Skeletal muscle satellite cell (primary cell): Measurements from ENCODE around the gene PPP1R7.

ENCODE experiments used
- H3K27me3 ChIP-seq: 2 replicates; pipeline ENCODE4 v1.7.0; 2013; ENCODE audit warnings: low read length; ENCODE audit not compliant: control insufficient read depth, insufficient read depth
- H3K36me3 ChIP-seq: 2 replicates; pipeline ENCODE4 v1.7.0; 2013; ENCODE audit warnings: mild to moderate bottlenecking, control low read depth, low read length; ENCODE audit not compliant: insufficient read depth
- H3K4me1 ChIP-seq: 2 replicates; pipeline ENCODE4 v1.7.0; 2013; ENCODE audit warnings: low read length; ENCODE audit not compliant: control insufficient read depth, insufficient read depth
- H3K4me2 ChIP-seq: 2 replicates; pipeline ENCODE4 v1.7.0; 2013; ENCODE audit warnings: mild to moderate bottlenecking, low read length
- H3K4me3 ChIP-seq: 2 replicates; pipeline ENCODE4 v1.7.0; 2013; ENCODE audit warnings: low read length
- H3K9ac ChIP-seq: 2 replicates; pipeline ENCODE4 v1.7.0; 2013; ENCODE audit warnings: mild to moderate bottlenecking, low read depth, low read length, moderate library complexity
- H3K9me3 ChIP-seq: replicated peaks from 2 replicates; pipeline ENCODE4 v1.7.0; 2013; ENCODE audit warnings: mild to moderate bottlenecking, control low read depth, low read length

Gene PPP1R7

GRCh38 chr2:241135737-241136136 lies 14.5 kb upstream of the PPP1R7 start:
- H3K4me3 ChIP-seq, result no peak overlapping the region
- no peaks in the 10 kb centered on the region for H3K9me3 ChIP-seq
- H3K9ac ChIP-seq, result no peak overlapping the region
- H3K36me3 ChIP-seq, result peaks cover 3% of the 10 kb centered on the region
- H3K4me2 ChIP-seq, result no peak overlapping the region
- H3K4me1 ChIP-seq, result no peaks in the 10 kb centered on the region
- no peaks in the 10 kb centered on the region for H3K27me3 ChIP-seq

- Histone ChIP-seq H3K4me3 (no peak overlapping the region), H3K4me1 (no peaks in the 10 kb centered on the region), H3K9ac (no peak overlapping the region), H3K9me3 (no peaks in the 10 kb centered on the region), H3K36me3 (peaks cover 3% of the 10 kb centered on the region), H3K4me2 (no peak overlapping the region), H3K27me3 (no peaks in the 10 kb centered on the region)
These were observed 14.1 kb upstream of the PPP1R7 start for GRCh38 chr2:241136191-241136590.

- no peaks in the 10 kb centered on the region for H3K4me1 ChIP-seq
- H3K27me3 ChIP-seq, result no peaks in the 10 kb centered on the region
- H3K4me2 ChIP-seq, result no peak overlapping the region
- no peak overlapping the region for H3K4me3 ChIP-seq
- H3K36me3 ChIP-seq, result peaks cover 3% of the 10 kb centered on the region
- no peak overlapping the region for H3K9ac ChIP-seq
- H3K9me3 ChIP-seq, result no peaks in the 10 kb centered on the region
These were observed 13.5 kb upstream of the PPP1R7 start for GRCh38 chr2:241136661-241137260.

- peaks cover 3% of the 10 kb centered on the region for H3K36me3 ChIP-seq
- H3K4me2 ChIP-seq, result no peak overlapping the region
- H3K4me3 ChIP-seq, result no peak overlapping the region
- no peak overlapping the region for H3K9ac ChIP-seq
- H3K27me3 ChIP-seq, result no peaks in the 10 kb centered on the region
- H3K9me3 ChIP-seq, result no peaks in the 10 kb centered on the region
- H3K4me1 ChIP-seq, result no peaks in the 10 kb centered on the region
These were observed 12.7 kb upstream of the PPP1R7 start for GRCh38 chr2:241137276-241138190.

GRCh38 chr2:241138471-241138870 lies 11.8 kb upstream of the PPP1R7 start:
- no peaks in the 10 kb centered on the region for H3K27me3 ChIP-seq
- no peak overlapping the region for H3K9ac ChIP-seq
- H3K9me3 ChIP-seq, result no peaks in the 10 kb centered on the region
- H3K4me2 ChIP-seq, result no peak overlapping the region
- no peak overlapping the region for H3K4me3 ChIP-seq
- H3K36me3 ChIP-seq, result peaks cover 3% of the 10 kb centered on the region
- H3K4me1 ChIP-seq, result no peaks in the 10 kb centered on the region

- Histone ChIP-seq H3K27me3 (no peaks in the 10 kb centered on the region), H3K9ac (no peak overlapping the region), H3K4me3 (no peak overlapping the region), H3K9me3 (no peaks in the 10 kb centered on the region), H3K4me1 (no peaks in the 10 kb centered on the region), H3K36me3 (peaks cover 3% of the 10 kb centered on the region), H3K4me2 (no peak overlapping the region)
These were observed 10.5 kb upstream of the PPP1R7 start for GRCh38 chr2:241139531-241140444.

- H3K4me1 ChIP-seq, result no peaks in the 10 kb centered on the region
- H3K9ac ChIP-seq, result no peak overlapping the region
- no peak overlapping the region for H3K4me3 ChIP-seq
- peaks cover 3% of the 10 kb centered on the region for H3K36me3 ChIP-seq
- H3K9me3 ChIP-seq, result no peaks in the 10 kb centered on the region
- H3K27me3 ChIP-seq, result no peaks in the 10 kb centered on the region
- H3K4me2 ChIP-seq, result no peak overlapping the region
These were observed 9.8 kb upstream of the PPP1R7 start for GRCh38 chr2:241140445-241140840.

- no peaks in the 10 kb centered on the region for H3K4me1 ChIP-seq
- no peaks in the 10 kb centered on the region for H3K27me3 ChIP-seq
- no peaks in the 10 kb centered on the region for H3K9me3 ChIP-seq
- H3K4me3 ChIP-seq, result no peak overlapping the region
- H3K4me2 ChIP-seq, result no peak overlapping the region
- H3K9ac ChIP-seq, result no peak overlapping the region
- H3K36me3 ChIP-seq, result peaks cover 3% of the 10 kb centered on the region
These were observed 9.0 kb upstream of the PPP1R7 start for GRCh38 chr2:241141214-241141770.

- peaks cover 3% of the 10 kb centered on the region for H3K36me3 ChIP-seq
- no peaks in the 10 kb centered on the region for H3K4me1 ChIP-seq
- no peak overlapping the region for H3K4me2 ChIP-seq
- H3K4me3 ChIP-seq, result no peak overlapping the region
- H3K27me3 ChIP-seq, result no peaks in the 10 kb centered on the region
- H3K9me3 ChIP-seq, result no peaks in the 10 kb centered on the region
- H3K9ac ChIP-seq, result no peak overlapping the region
These were observed 8.2 kb upstream of the PPP1R7 start for GRCh38 chr2:241142063-241142462.

- Histone ChIP-seq H3K4me3 (no peak overlapping the region), H3K4me1 (no peaks in the 10 kb centered on the region), H3K4me2 (no peak overlapping the region), H3K36me3 (peaks cover 3% of the 10 kb centered on the region), H3K9me3 (no peaks in the 10 kb centered on the region), H3K27me3 (no peaks in the 10 kb centered on the region), H3K9ac (no peak overlapping the region)
These were observed 7.7 kb upstream of the PPP1R7 start for GRCh38 chr2:241142593-241142992.

GRCh38 chr2:241146286-241146685 lies 4.0 kb upstream of the PPP1R7 start:
- Histone ChIP-seq H3K36me3 (no peaks in the 10 kb centered on the region), H3K27me3 (no peaks in the 10 kb centered on the region), H3K4me2 (no peak overlapping the region), H3K9ac (no peak overlapping the region), H3K9me3 (no peaks in the 10 kb centered on the region), H3K4me1 (peaks cover 10% of the 10 kb centered on the region), H3K4me3 (no peak overlapping the region)
